HG02840 (cell line): ENCODE data around the gene RLN2.
"Not testable (repeated sequence)": the region's sequence is repeated elsewhere in the genome, so short reads cannot be mapped to it uniquely, and the experiment has no call there.

Source experiments
- ATAC-seq: cut with Tn5 transposase; IDR thresholded peaks from one replicate; pipeline ENCODE4 v1.9.1; 2021; ENCODE audit warnings: mild to moderate bottlenecking, moderate library complexity, moderate number of reproducible peaks; ENCODE audit not compliant: unreplicated experiment, low FRiP score

RLN2 gene

GRCh38 chr9:5303840-5304795, at the start of gene RLN2:
RLN2 (minus strand) TSS chr9:5304716; CDS start chr9:5304580, 136 bp downstream.
- peak; percentile 98 for ATAC-seq

DNA sequence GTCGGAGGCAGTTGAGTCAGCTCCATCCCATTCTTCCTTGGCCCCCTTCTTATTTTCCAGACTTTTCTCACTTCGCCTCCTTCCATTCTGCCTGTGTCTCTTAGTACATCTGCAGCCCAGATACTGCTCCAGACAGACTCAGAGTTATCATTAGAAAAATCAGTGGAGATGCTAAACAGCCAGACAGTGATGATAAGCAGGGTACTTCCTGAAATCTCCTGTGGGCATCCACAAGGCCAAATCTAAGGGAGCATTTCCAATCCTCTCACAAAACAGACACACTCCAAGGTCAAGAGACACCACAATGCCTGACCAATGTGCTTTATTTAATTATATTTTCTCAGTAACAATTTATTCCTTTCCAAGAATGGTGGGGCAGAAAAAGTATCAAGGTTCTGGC, 49.7 kb upstream of the RLN2 start:
- ATAC-seq = no peak

DNA sequence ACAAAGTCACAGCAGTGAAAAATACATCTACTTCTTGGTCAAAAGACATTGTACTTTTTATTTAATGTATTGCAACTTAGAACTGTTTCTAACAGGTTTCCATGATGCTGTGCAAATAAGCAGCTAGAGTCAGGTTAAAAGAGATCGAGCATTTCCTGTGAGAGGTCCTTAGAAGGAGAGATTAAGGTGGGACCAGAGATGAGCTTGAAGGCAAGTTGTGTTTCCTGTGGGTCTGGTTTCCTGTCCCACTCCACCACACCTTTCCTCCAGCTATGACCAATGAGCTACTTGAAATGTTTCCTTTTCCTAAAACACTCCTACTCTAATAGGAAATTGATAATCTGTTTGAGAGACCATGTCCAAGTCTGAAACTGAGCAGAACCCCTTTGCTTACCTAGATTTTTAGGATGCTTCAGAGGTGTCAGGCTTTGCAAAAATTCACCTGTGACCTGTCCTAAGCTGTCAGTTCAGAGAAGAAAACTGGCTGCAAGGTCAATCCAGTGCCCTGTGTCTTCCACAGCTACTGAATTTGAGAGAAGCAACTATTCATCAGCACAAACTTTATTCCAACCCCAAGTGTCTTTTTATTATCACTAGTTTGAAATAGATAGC, 48.2 kb upstream of the RLN2 start:
- ATAC-seq = no peak

- ATAC-seq = peak; percentile 99
These were observed 34.8 kb upstream of the RLN2 start, which contains the start of gene RLN1 for GRCh38 chr9:5338992-5339981. RLN1 (minus strand) TSS chr9:5339876; CDS start chr9:5339746, 130 bp downstream.

DNA sequence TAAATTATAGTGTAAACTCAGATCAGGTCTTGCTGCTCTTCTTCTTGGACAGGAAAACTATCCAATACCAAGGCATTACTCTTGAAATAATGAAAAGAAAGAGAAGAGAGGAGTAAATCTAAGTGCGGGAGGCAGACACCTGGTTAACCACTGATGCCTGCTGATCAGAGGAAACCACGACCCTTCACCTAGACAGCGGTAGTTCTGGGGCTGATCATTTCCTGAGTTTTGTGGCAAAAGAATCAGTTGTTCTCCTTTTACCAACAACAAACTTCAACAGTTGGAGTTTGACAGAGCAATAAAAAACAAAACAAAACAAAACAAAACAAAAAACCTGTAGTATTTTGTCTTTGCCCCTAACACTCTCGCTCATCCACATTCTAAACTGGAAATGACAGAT, 32.2 kb upstream of the RLN2 start:
- ATAC-seq = no peak

DNA sequence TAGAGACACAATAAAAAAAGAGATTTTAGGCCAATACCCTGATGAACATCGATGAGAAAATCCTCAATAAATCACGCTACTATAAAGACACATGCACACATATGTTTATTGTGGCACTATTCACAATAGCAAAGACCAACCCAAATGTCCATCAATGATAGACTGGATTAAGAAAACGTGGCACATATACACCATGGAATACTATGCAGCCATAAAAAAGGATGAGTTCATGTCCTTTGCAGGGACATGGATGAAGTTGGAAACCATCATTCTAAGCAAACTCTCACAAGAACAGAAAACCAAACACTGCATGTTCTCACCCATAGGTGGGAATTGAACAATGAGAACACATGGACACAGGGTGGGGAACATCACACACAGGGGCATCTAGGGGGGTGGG, 26.8 kb upstream of the RLN2 start:
- ATAC-seq = not testable (repeated sequence)

GRCh38 chr9:5326893-5327548, 22.5 kb upstream of the RLN2 start:
- no peak for ATAC-seq

GRCh38 chr9:5326187-5326586, 21.7 kb upstream of the RLN2 start:
- ATAC-seq = no peak

DNA sequence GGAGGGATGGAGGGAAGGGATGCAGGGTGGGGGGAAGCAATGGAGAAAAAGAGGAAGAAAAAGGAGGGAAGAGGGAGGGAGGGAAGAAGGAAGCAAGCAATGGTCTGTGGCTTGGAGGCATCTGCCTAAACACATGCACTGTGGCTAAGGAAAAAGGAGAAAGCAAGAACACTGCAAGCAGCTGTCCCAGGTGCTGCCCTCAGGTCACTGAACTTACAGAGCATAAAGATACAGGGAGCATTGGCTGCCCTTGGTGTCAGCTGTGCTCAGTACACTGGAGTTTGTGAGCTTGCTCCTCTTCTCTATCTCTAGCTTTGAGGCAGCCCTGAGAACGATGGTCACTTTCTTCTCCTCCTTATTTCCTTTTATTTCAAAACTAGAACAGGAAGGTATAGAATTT, 17.1 kb upstream of the RLN2 start:
- ATAC-seq = not testable (repeated sequence)

- ATAC-seq = no peak
These were observed 16.5 kb upstream of the RLN2 start for GRCh38 chr9:5321058-5321457.

DNA sequence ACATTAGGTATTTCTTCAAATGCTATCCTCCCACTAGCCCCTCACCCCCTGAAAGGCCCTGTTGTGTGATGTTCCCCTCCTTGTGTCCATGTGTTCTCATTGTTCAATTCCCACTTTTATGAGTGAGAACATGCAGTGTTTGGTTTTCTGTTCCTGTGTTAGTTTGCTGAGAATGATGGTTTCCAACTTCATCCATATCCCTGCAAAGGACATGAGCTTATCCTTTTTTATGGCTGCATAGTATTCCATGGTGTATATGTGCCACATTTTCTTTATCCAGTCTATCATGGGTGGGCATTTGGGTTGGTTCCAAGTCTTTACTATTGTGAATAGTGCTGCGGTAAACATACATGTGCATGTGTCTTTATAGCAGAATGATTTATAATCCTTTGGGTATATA, 11.9 kb upstream of the RLN2 start:
- ATAC-seq = not testable (repeated sequence)

- ATAC-seq = no peak
These were observed 10.8 kb upstream of the RLN2 start for GRCh38 chr9:5315187-5315923.

- no peak for ATAC-seq
These were observed 6.3 kb upstream of the RLN2 start for GRCh38 chr9:5310851-5311250.

- ATAC-seq = no peak
These were observed 1.2 kb upstream of the RLN2 start for GRCh38 chr9:5305741-5306140.

DNA sequence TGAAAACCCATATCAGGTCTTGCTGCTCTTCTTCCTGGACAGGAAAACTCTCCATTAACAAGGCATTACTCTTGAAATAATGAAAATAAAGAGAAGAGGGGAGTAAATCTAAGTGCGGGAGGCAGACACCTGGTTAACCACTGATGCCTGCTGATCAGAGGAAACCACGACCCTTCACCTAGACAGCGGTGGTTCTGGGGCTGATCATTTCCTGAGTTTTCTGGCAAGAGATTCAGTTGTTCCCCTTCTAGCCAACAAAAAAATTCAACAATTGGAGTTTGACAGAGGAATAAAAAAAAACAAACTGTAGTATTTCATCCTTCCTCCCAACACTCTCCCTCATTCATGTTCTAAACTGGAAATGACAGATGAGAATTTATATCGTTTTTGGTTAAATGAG, 3.0 kb downstream of the RLN2 start:
- no peak for ATAC-seq

- no peak for ATAC-seq
These were observed 12.4 kb downstream of the RLN2 start for GRCh38 chr9:5292141-5292540.

GRCh38 chr9:5288591-5288990, 15.9 kb downstream of the RLN2 start:
- no peak for ATAC-seq

- ATAC-seq = no peak
These were observed 18.3 kb downstream of the RLN2 start for GRCh38 chr9:5286262-5286661.

GRCh38 chr9:5278486-5278885, 26.0 kb downstream of the RLN2 start:
- no peak for ATAC-seq
